CD14-positive monocyte (primary cell): Measurements from ENCODE around the gene SYNE2. TPM values are rescaled to one million over a fixed set of nuclear protein-coding genes. Genes with fewer than 3 reads are reported as not detected.

Experiments used
- DNase-seq, 3 donors: peaks; one replicate each; pipeline ENCODE4 v3.0.0-alpha.2; 2011 to 2022
- H2AFZ ChIP-seq: 2 replicates; pipeline ENCODE4 v1.6.0; 2012; ENCODE audit warnings: mild to moderate bottlenecking, low read depth, low read length, inconsistent platforms; ENCODE audit not compliant: insufficient read depth, poor library complexity, severe bottlenecking
- H3K27ac ChIP-seq, 2 donors: 1 replicate in 1 of 2; 2 replicates in 1 of 2; pipeline ENCODE4 v1.5.1; 2012 to 2013; ENCODE audit warnings: low read length in 2 of 2, control low read depth in 1 of 2, inconsistent platforms in 1 of 2, low read depth in 1 of 2, mild to moderate bottlenecking in 1 of 2
- H3K27me3 ChIP-seq, 2 donors: one replicate each; pipeline versions ENCODE4 v1.6.0 to v1.6.1; 2011 to 2013; ENCODE audit warnings: low read length in 2 of 2; ENCODE audit not compliant: control insufficient read depth in 2 of 2, insufficient read depth in 2 of 2
- H3K36me3 ChIP-seq, 2 donors: replicated peaks in 1 of 2; 1 replicate in 1 of 2; 2 replicates in 1 of 2; pipeline versions ENCODE4 v1.5.1 to v1.6.1; 2012 to 2013; ENCODE audit warnings: low read length in 2 of 2, control low read depth in 1 of 2, inconsistent platforms in 1 of 2, mild to moderate bottlenecking in 1 of 2; ENCODE audit not compliant: insufficient read depth in 2 of 2, control insufficient read depth in 1 of 2
- H3K4me1 ChIP-seq, 2 donors: 1 replicate in 1 of 2; 2 replicates in 1 of 2; pipeline versions ENCODE4 v1.5.1 to v1.6.1; 2012 to 2013; ENCODE audit warnings: low read length in 2 of 2, control low read depth in 1 of 2, inconsistent platforms in 1 of 2, mild to moderate bottlenecking in 1 of 2, moderate library complexity in 1 of 2; ENCODE audit not compliant: insufficient read depth in 2 of 2, control insufficient read depth in 1 of 2
- H3K4me2 ChIP-seq: replicated peaks from 2 replicates; pipeline ENCODE3; 2012; ENCODE audit warnings: low read length, moderate library complexity, mild to moderate bottlenecking; ENCODE audit not compliant: poor library complexity, severe bottlenecking; ENCODE audit errors: extremely low read depth
- H3K4me3 ChIP-seq, 3 experiments: fragments of 200-600 bp in 1 of 3; sonication (generic) in 1 of 3; replicated peaks in 1 of 3; 1 replicate in 2 of 3; 2 replicates in 1 of 3; pipeline ENCODE4 v1.5.1; 2011 to 2013; ENCODE audit warnings: low read length in 3 of 3, mild to moderate bottlenecking in 3 of 3, control low read depth in 2 of 3, low read depth in 2 of 3, inconsistent platforms in 1 of 3, moderate library complexity in 1 of 3
- H3K79me2 ChIP-seq: 2 replicates; pipeline ENCODE4 v1.6.0; 2012; ENCODE audit warnings: mild to moderate bottlenecking, control low read depth, inconsistent platforms, low read length, moderate library complexity; ENCODE audit not compliant: insufficient read depth
- H3K9ac ChIP-seq: 2 replicates; pipeline ENCODE4 v1.6.0; 2017; ENCODE audit warnings: low read length, mild to moderate bottlenecking; ENCODE audit not compliant: insufficient read depth, poor library complexity, severe bottlenecking
- H3K9me3 ChIP-seq, 2 donors: replicated peaks in 1 of 2; 1 replicate in 1 of 2; 2 replicates in 1 of 2; pipeline versions ENCODE4 v1.5.1 to v1.6.1; 2012 to 2013; ENCODE audit warnings: low read length in 2 of 2, control low read depth in 1 of 2; ENCODE audit not compliant: control insufficient read depth in 1 of 2, insufficient read depth in 1 of 2
- H4K20me1 ChIP-seq: 2 replicates; pipeline ENCODE4 v1.6.0; 2012; ENCODE audit warnings: mild to moderate bottlenecking, low read length, control low read depth, moderate library complexity; ENCODE audit not compliant: insufficient read depth
- H3K27ac Mint-ChIP-seq, 7 donors: one replicate each; pipeline ENCODE4 v1.8.0; 2020; ENCODE audit warnings: mild to moderate bottlenecking in 7 of 7, mixed read lengths in 7 of 7, moderate library complexity in 6 of 7, inconsistent platforms in 2 of 7
- H3K27me3 Mint-ChIP-seq, 3 donors: one replicate each; pipeline ENCODE4 v1.8.0; 2021 to 2022; ENCODE audit warnings: low read depth in 3 of 3, mild to moderate bottlenecking in 3 of 3, mixed read lengths in 3 of 3, moderate library complexity in 3 of 3, inconsistent platforms in 1 of 3
- H3K36me3 Mint-ChIP-seq, 2 donors: one replicate each; pipeline ENCODE4 v1.8.0; 2020; ENCODE audit warnings: mixed read lengths in 2 of 2, inconsistent platforms in 1 of 2, mild to moderate bottlenecking in 1 of 2
- H3K4me1 Mint-ChIP-seq: one replicate; pipeline ENCODE4 v1.8.0; 2020; ENCODE audit warnings: mild to moderate bottlenecking, mixed read lengths
- H3K4me3 Mint-ChIP-seq, 2 donors: one replicate each; pipeline ENCODE4 v1.8.0; 2020; ENCODE audit warnings: mild to moderate bottlenecking in 2 of 2, mixed read lengths in 2 of 2, moderate library complexity in 1 of 2
- H3K9me3 Mint-ChIP-seq, 7 donors: one replicate each; pipeline ENCODE4 v1.8.0; 2020 to 2022; ENCODE audit warnings: mixed read lengths in 7 of 7, mild to moderate bottlenecking in 6 of 7, moderate library complexity in 6 of 7, inconsistent platforms in 2 of 7
- WGBS: methylation state at CpG from one replicate; pipeline ENCODE4 v1.1.5; 2013; ENCODE audit warnings: missing lambda C conversion rate; ENCODE audit not compliant: insufficient coverage; 5-methylcytosine and 5-hydroxymethylcytosine counted together
- intact Hi-C, 2 donors: fragments of 100-400 bp; cut with micrococcal nuclease; formaldehyde crosslinking; loops; one replicate each; pipeline versions ENCODE4 v1.15.0 to v1.15.1; 2023
- polyA plus RNA-seq, 3 donors: library from polyadenylated mRNA; depleted of rRNA in 1 of 3; unstranded in 2 of 3; stranded (reverse) in 1 of 3; fragments of 300-500 nt in 2 of 3; fragments of >200 nt in 1 of 3; fragmentation: Illumina TruSeq in 2 of 3; gene quantifications; 1 replicate in 2 of 3; 2 replicates in 1 of 3; pipeline ENCODE4 v1.2.3, GENCODE V29; 2012 to 2021
- TF ChIP-seq, protein P1 (sequence below): fragments of 200-600 bp; IDR thresholded peaks from one replicate; pipeline ENCODE4 v1.8.0; 2022; ENCODE audit warnings: antibody characterized with exemption, mild to moderate bottlenecking

SYNE2 gene
- polyA plus RNA-seq, 3 donors: 0.06 to 0.46 (median 0.44) TPM

DNA sequence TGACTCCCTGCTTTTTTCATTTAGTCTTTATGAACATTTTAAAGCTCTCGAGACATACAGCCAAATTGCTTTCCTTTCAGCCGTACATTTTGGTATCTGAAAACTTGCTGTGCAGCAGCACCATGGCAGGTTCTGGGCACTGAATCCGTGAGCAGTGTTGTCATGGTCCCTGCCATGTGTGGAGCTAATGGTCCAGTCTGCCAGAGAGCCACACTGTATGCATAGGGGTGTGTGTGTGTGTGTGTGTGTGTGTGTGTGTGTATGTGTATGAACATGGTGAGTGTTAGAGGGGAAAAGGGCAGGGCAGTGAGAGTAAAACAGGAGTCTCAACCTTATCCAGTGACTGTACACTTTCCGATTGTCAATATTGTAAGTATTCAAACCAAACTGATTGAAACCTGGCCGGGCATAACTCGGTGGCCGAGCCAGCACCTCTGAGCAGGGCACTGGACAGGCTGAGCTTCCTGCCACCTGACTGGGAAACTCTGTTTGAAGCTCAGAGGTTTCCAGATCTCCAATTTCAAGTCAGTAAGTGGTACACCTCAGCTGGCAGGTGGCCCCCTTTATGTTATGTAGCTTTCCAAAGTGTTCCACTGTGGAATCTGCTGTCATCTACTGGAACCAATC is 331.4 kb downstream of the SYNE2 start:
- Histone ChIP-seq H3K79me2 (no peaks in the 10 kb centered on the region), H3K9me3 (no peaks in the 10 kb centered on the region), H3K36me3 (no peaks in the 10 kb centered on the region), H3K27ac (no peak overlapping the region), H3K4me1 (no peaks in the 10 kb centered on the region), H3K4me3 (no peak overlapping the region), H3K9ac (no peak overlapping the region), H3K4me2 (no peak overlapping the region), H2AFZ (no peak overlapping the region), H4K20me1 (no peaks in the 10 kb centered on the region), H3K27me3 (no peaks in the 10 kb centered on the region)
- Mint-ChIP-seq H3K27ac (no peak overlapping the region), H3K4me1 (no peaks in the 10 kb centered on the region), H3K4me3 (no peak overlapping the region), H3K36me3 (no peaks in the 10 kb centered on the region), H3K27me3 (peaks cover 0 to 2% (median 0%) of the 10 kb centered on the region in 3 donors), H3K9me3 (peaks cover 0 to 7% (median 0%) of the 10 kb centered on the region in 7 donors)
- TF ChIP-seq, protein P1, sequence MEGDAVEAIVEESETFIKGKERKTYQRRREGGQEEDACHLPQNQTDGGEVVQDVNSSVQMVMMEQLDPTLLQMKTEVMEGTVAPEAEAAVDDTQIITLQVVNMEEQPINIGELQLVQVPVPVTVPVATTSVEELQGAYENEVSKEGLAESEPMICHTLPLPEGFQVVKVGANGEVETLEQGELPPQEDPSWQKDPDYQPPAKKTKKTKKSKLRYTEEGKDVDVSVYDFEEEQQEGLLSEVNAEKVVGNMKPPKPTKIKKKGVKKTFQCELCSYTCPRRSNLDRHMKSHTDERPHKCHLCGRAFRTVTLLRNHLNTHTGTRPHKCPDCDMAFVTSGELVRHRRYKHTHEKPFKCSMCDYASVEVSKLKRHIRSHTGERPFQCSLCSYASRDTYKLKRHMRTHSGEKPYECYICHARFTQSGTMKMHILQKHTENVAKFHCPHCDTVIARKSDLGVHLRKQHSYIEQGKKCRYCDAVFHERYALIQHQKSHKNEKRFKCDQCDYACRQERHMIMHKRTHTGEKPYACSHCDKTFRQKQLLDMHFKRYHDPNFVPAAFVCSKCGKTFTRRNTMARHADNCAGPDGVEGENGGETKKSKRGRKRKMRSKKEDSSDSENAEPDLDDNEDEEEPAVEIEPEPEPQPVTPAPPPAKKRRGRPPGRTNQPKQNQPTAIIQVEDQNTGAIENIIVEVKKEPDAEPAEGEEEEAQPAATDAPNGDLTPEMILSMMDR: no peak
- intact Hi-C loops: no loop called here
- 98% methylated on average over 7 of the region's 7 CpGs for WGBS
- DNase-seq: no peak

DNA sequence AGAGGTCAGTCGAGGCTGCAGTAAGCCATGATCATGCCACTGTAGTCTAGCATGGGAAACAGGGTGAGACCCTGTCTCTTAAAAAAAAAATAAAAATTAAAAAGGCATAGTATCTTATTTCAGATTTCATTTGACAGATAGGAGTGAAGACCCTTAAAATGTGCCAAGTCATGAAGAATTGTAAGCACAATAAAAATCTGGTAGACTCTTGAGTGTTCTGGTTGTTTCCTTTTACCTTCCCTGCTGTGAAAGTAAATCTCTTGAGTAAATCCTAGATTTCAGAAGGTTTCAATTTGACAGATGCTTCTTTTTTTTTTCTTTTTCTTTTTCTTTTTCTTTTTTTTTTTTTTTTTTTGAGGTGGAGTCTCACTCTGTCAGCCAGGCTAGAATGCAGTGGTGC is 332.4 kb downstream of the SYNE2 start:
- H3K4me1 Mint-ChIP-seq: no peaks in the 10 kb centered on the region
- no peaks in the 10 kb centered on the region for H3K79me2 ChIP-seq
- peaks cover 0 to 7% (median 0%) of the 10 kb centered on the region in 7 donors for H3K9me3 Mint-ChIP-seq
- H3K4me3 Mint-ChIP-seq: no peak overlapping the region
- intact Hi-C loops: no loop called here
- no peak overlapping the region for H3K9ac ChIP-seq
- no peak overlapping the region for H2AFZ ChIP-seq
- H3K4me2 ChIP-seq: no peak overlapping the region
- H3K4me3 ChIP-seq: no peak overlapping the region
- DNase-seq: no peak
- no peaks in the 10 kb centered on the region for H3K9me3 ChIP-seq
- H3K4me1 ChIP-seq: no peaks in the 10 kb centered on the region
- no peaks in the 10 kb centered on the region for H3K36me3 Mint-ChIP-seq
- H3K27ac ChIP-seq: no peak overlapping the region
- H3K27me3 Mint-ChIP-seq: peaks cover 0 to 2% (median 0%) of the 10 kb centered on the region in 3 donors
- H3K27me3 ChIP-seq: no peaks in the 10 kb centered on the region
- no CpG with 5 or more reads among the region's 1 CpG for WGBS
- H3K27ac Mint-ChIP-seq: no peak overlapping the region
- no peaks in the 10 kb centered on the region for H3K36me3 ChIP-seq
- TF ChIP-seq, protein P1: no peak
- H4K20me1 ChIP-seq: no peaks in the 10 kb centered on the region
